AG04450 (cell line): ENCODE results near the gene DAPP1. TPM values are rescaled to one million over a fixed set of nuclear protein-coding genes. Genes with fewer than 3 reads are reported as not detected.

ENCODE experiments used
- CTCF ChIA-PET: fragments of 300-600, 350-600 bp; formaldehyde crosslinking; extraction: SDS; loops from one replicate; lab custom pipeline; 2022; ENCODE audit warnings: antibody characterized with exemption, inconsistent platforms; lab: Charles Lee
- POLR2A ChIA-PET: fragments of 350-600 bp; formaldehyde crosslinking; extraction: SDS; loops from one replicate; lab custom pipeline; 2021; ENCODE audit warnings: antibody characterized with exemption, inconsistent platforms; lab: Yijun Ruan, JAX
- DNase-seq: peaks from one replicate; pipeline ENCODE4 v3.0.0-alpha.2; 2011; ENCODE audit warnings: low read depth, low spot score
- H3K27ac ChIP-seq: one replicate; pipeline ENCODE4 v1.5.1; 2012; ENCODE audit warnings: low read depth, low read length, control low read depth
- H3K27me3 ChIP-seq: one replicate; pipeline ENCODE4 v1.6.0; 2012; ENCODE audit warnings: low read length; ENCODE audit not compliant: control insufficient read depth, insufficient read depth
- H3K4me3 ChIP-seq: 2 replicates; pipeline ENCODE4 v1.5.1; 2011; ENCODE audit warnings: mild to moderate bottlenecking, low read depth, low read length, control low read depth
- H3K9me3 ChIP-seq: 2 replicates; pipeline ENCODE4 v1.5.1; 2012; ENCODE audit warnings: low read length; ENCODE audit not compliant: control insufficient read depth, insufficient read depth
- polyA plus RNA-seq: library from polyadenylated mRNA; depleted of rRNA; stranded (reverse); fragments of >200 nt; gene quantifications from 2 replicates; pipeline ENCODE4 v1.2.3, GENCODE V29; 2011
- TF ChIP-seq, protein P1 (sequence below): IDR thresholded peaks from 2 replicates; pipeline ENCODE4 v1.5.1; 2011; ENCODE audit warnings: low read depth, low read length, control low read depth, inconsistent platforms

DAPP1 gene
- polyA plus RNA-seq, 1 experiment: not detected

DNA sequence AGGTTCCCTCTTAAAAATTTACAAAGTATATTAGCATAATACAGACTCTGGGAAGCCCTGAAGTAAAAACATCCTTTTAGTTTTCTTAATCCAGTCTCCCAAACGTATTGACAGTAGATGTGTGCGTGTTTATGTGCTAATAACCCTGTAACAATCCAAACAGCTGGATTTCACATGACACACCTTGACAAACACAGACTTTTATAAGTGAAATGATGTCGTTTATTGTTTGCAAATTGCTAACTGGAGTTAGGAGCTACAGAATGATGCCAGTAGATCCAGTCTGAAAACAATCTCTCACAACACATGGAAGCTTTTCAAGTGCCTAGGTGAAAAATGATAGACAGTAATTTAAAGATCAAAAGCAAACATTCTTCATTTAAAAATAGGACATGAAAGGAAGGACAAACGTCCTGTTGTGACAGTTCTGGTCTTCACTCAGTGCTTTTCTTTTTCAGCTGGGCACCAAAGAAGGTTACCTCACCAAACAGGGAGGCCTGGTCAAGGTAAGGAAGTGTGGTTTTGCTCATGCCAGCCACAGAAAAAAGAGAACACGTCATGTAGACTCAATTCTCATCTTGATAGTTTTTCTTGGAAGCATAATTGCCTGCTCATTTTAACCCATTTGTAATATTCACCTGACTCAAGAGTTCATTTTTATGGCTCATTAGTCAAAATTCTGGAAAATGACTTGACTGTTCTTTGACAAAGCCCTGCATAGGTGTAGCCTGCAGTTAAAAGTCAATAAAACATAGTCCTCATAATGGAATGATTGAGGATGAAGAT, 44.7 kb downstream of the DAPP1 start:
- Histone ChIP-seq H3K27ac (no peak overlapping the region), H3K27me3 (peaks cover 13% of the 10 kb centered on the region), H3K4me3 (no peak overlapping the region), H3K9me3 (no peaks in the 10 kb centered on the region)
- no peak for DNase-seq
- POLR2A ChIA-PET: no interaction called here
- CTCF ChIA-PET: interaction anchor here (1.3 kb wide), 1 partner anchor 53 kb away, joined by 3 read pairs; no protein-coding TSS in a partner anchor
- TF ChIP-seq, protein P1, sequence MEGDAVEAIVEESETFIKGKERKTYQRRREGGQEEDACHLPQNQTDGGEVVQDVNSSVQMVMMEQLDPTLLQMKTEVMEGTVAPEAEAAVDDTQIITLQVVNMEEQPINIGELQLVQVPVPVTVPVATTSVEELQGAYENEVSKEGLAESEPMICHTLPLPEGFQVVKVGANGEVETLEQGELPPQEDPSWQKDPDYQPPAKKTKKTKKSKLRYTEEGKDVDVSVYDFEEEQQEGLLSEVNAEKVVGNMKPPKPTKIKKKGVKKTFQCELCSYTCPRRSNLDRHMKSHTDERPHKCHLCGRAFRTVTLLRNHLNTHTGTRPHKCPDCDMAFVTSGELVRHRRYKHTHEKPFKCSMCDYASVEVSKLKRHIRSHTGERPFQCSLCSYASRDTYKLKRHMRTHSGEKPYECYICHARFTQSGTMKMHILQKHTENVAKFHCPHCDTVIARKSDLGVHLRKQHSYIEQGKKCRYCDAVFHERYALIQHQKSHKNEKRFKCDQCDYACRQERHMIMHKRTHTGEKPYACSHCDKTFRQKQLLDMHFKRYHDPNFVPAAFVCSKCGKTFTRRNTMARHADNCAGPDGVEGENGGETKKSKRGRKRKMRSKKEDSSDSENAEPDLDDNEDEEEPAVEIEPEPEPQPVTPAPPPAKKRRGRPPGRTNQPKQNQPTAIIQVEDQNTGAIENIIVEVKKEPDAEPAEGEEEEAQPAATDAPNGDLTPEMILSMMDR: no peak

DNA sequence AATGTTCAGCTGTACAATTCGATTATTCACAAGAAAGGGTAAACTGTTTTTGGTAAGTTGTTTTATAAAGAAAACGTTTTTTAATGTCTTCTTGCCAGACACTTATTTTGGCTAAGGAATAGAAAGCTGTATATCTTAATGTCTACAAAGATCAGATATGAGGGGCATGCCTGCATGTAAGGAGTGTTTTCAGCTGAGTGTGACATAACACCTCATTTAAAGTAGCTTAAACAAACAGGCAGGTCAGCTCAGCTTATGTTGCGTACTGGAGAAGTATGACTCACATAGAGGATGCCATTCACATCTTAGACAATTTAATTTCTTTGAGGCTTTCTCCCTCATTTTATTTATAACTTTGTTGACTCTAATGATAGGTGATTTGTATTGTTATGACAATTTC, 47.2 kb downstream of the DAPP1 start:
- H3K9me3 ChIP-seq: no peaks in the 10 kb centered on the region
- ChIA-PET POLR2A (no interaction called here), CTCF (interaction anchor here (0.7 kb wide), 2 partner anchors 36 to 454 kb away, joined by 4 to 6 read pairs; no protein-coding TSS in a partner anchor)
- TF ChIP-seq, protein P1: no peak
- no peak overlapping the region for H3K4me3 ChIP-seq
- no peak for DNase-seq
- H3K27ac ChIP-seq: no peak overlapping the region
- peaks cover 13% of the 10 kb centered on the region for H3K27me3 ChIP-seq

DNA sequence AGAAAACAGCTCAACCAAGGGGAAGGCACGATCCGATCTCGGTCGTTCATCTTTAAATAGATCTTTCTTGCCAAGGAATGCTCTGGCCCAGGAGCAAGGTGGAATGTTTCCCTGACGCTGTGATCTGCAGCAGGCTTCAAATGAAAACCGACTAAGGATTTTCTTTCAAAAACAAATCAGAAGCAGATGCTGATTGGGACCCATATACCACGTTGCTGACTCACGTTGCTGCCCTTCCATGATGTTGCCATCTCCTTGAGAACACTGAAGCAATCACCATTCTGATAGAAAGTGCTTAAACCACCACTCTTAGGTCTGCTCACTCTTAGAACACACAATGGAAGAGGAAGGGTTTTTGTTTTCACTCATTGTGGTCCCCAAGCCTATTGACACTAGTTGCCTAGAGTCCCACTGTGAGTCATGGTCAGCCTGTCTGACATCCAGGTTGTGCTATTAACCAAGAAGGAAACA, 51.5 kb downstream of the DAPP1 start:
- Histone ChIP-seq H3K27ac (no peak overlapping the region), H3K4me3 (no peak overlapping the region), H3K9me3 (no peaks in the 10 kb centered on the region), H3K27me3 (peaks cover 2% of the 10 kb centered on the region)
- TF ChIP-seq, protein P1: no peak
- DNase-seq: peak; percentile 16
- ChIA-PET POLR2A (no interaction called here), CTCF (no interaction called here)

DNA sequence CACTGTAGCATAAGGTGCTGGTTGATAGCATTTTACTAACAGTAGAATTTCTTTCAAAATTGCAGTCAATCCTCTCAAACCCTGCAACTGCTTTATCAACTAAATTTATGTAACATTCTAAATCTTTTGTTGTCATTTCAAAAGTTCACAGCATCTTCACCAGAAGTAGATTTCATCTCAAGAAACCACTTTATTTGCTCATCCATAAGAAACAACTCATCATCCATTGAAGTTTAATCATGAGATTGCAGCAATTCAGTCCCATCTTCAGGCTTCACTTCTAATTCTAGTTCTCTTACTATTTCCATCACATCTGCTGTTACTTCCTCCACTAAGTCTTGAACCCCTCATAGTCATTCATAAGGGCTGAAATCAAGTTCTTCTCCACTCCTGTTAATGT, 55.9 kb downstream of the DAPP1 start:
- CTCF ChIA-PET: no interaction called here
- no peaks in the 10 kb centered on the region for H3K9me3 ChIP-seq
- POLR2A ChIA-PET: no interaction called here

DNA sequence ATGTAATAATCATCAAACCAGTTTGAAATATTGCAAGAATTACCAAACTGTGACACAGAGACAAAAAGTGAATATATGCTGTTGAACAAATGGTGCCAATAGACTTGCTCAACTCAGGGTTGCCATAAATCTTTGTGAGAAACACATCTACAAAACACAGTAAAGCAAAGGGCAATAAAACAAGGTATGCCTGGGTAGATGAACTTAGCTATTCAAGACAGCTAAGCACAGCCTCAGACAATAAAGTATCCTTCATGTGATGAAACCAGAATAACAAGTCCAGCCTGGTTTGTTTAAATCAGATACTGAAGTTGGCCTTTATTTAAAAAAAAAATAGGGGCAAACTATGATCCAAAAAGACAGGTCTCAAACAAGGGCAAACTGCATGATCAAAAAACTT, 58.4 kb downstream of the DAPP1 start:
- no peak overlapping the region for H3K4me3 ChIP-seq
- no peaks in the 10 kb centered on the region for H3K9me3 ChIP-seq
- no peak for DNase-seq
- no peaks in the 10 kb centered on the region for H3K27me3 ChIP-seq
- TF ChIP-seq, protein P1: no peak
- ChIA-PET POLR2A (no interaction called here), CTCF (no interaction called here)
- H3K27ac ChIP-seq: no peak overlapping the region

More for the DNA sequence above, 55.9 kb downstream of the DAPP1 start:
- TF ChIP-seq, protein P1: no peak
- DNase-seq: no peak
- Histone ChIP-seq H3K4me3 (no peak overlapping the region), H3K27me3 (no peaks in the 10 kb centered on the region), H3K27ac (no peak overlapping the region)
